Heart left ventricle (tissue), 16 donors: ENCODE measurements around the gene TP53. TPM values are rescaled to one million over a fixed set of nuclear protein-coding genes. Genes with fewer than 3 reads are reported as not detected.

Experiments
- ATAC-seq, 4 donors: fragments of 200-7000 bp; cut with Tn5 transposase; one replicate each; pipeline ENCODE4 v1.9.1; 2020 to 2022; ENCODE audit warnings: moderate library complexity in 4 of 4, mild to moderate bottlenecking in 3 of 4, moderate number of reproducible peaks in 1 of 4
- DNase-seq, 5 donors: peaks; one replicate each; pipeline ENCODE4 v3.0.0-alpha.2; 2020
- H3K27ac ChIP-seq, 12 donors: fragments of 200-600 bp; sonication (generic) in 4 of 12; one replicate each; pipeline versions ENCODE4 v1.5.0 to v1.8.0; 2016 to 2022; ENCODE audit warnings: mild to moderate bottlenecking in 2 of 12
- H3K27me3 ChIP-seq, 9 donors: fragments of 200-600 bp; sonication (generic) in 2 of 9; one replicate each; pipeline versions ENCODE4 v1.5.1 to v1.8.0; 2016 to 2022; ENCODE audit warnings: mild to moderate bottlenecking in 3 of 9
- H3K36me3 ChIP-seq, 9 donors: fragments of 200-600 bp; sonication (generic) in 2 of 9; one replicate each; pipeline versions ENCODE4 v1.5.0 to v1.8.0; 2018 to 2022; ENCODE audit warnings: mild to moderate bottlenecking in 2 of 9
- H3K4me1 ChIP-seq, 12 donors: fragments of 200-600 bp; sonication (generic) in 4 of 12; one replicate each; pipeline versions ENCODE4 v1.5.0 to v1.8.0; 2016 to 2022; ENCODE audit warnings: mild to moderate bottlenecking in 3 of 12
- H3K4me3 ChIP-seq, 12 donors: fragments of 200-600 bp; sonication (generic) in 4 of 12; one replicate each; pipeline versions ENCODE4 v1.5.0 to v1.8.0; 2017 to 2022; ENCODE audit warnings: mild to moderate bottlenecking in 9 of 12, moderate library complexity in 4 of 12
- H3K9me3 ChIP-seq, 12 donors: fragments of 200-600 bp; sonication (generic) in 4 of 12; one replicate each; pipeline versions ENCODE4 v1.5.0 to v1.8.0; 2016 to 2022; ENCODE audit warnings: mild to moderate bottlenecking in 1 of 12
- CTCF ChIP-seq, 12 donors: fragments of 200-600 bp; sonication (generic) in 4 of 12; IDR thresholded peaks; one replicate each; pipeline versions ENCODE4 v1.5.0 to v1.8.0; 2018 to 2022; ENCODE audit warnings: antibody characterized with exemption in 12 of 12, mild to moderate bottlenecking in 5 of 12
- POLR2A ChIP-seq, 2 donors: fragments of 450-650 bp; IDR thresholded peaks; one replicate each; pipeline ENCODE4 v1.6.1; 2017; ENCODE audit warnings: antibody characterized with exemption in 2 of 2, mild to moderate bottlenecking in 2 of 2, moderate library complexity in 2 of 2
- WGBS, 4 donors: extraction: QIAGEN DNeasy Blood & Tissue Kit in 2 of 4; methylation state at CpG; one replicate each; pipeline versions ENCODE4 v1.1.5 to v1.1.7; 2013 to 2018; 5-methylcytosine and 5-hydroxymethylcytosine counted together
- intact Hi-C, 10 donors: fragments of 100-400 bp; cut with DNase I; formaldehyde crosslinking; loops; one replicate each; pipeline versions ENCODE4 v1.11.1 to v1.14.2; 2022
- polyA plus RNA-seq, 2 donors: library from polyadenylated mRNA; stranded (reverse); fragments of 200-250 nt; gene quantifications; one replicate each; pipeline ENCODE4 v1.2.3, GENCODE V29; 2013
- total RNA-seq, 9 donors: library from RNA; depleted of rRNA in 2 of 9; stranded (reverse); fragments of >200 nt in 2 of 9; fragmentation: NEBNext Ultra II Directional in 3 of 9; extraction: Animal tissue kit (Norgen Biotek cat#: 25700) in 3 of 9; gene quantifications; one replicate each; pipeline versions ENCODE4 v1.1.0 to v1.2.4, GENCODE V29; 2016 to 2023
- donor health status: ischemic (EF 13 %, LVEDD 7.1; RV severe dilation, severe dysfunction).
- donor health status: healthy with polysubstance abuse.
- donor health status: DM: no; HTN: yes; CAD: no.
- donor health status: DM: no; HTN: no; CAD: no.
- donor health status: ischemic (EF 25% LVEDD 6.9; RV normal size, moderate dysfunction).
- donor health status: ischemic (EF 25% LVEDD 5.7; RV mildly dilated, moderate dysfunction).
- donor health status: healthy.
- donor health status: DM: yes; HTN: yes; CAD: no.
- donor health status: ischemic (EF 35%, LVEDD 5.7; RV mildly dilated, moderate dysfunction).
- donor health status: nonischemic (EF 11% LVEDD 7.7; RV severe dilation, severe dysfunction).
- donor health status: DM: yes; HTN: yes; CAD: no.
- donor health status: PGD.
- donor health status: ischemic (EF 29% LVEDD 5.4; RV normal size, mild dysfunction).
- donor health status: nonischemic (EF 23%, LVEDD 6.1; RV moderate dilation, normal function).

Gene TP53
- total and polyA plus RNA-seq, 11 donors = 6.8 to 44.6 (median 12.5) TPM

GRCh38 chr17:7714721-7715594 lies 27.7 kb upstream of the TP53 start:
- H3K4me3 ChIP-seq = no peak overlapping the region
- peaks cover 0 to 61% (median 32%) of the 10 kb centered on the region in 9 donors for H3K27me3 ChIP-seq
- DNase-seq (no peak), ATAC-seq (no peak)
- intact Hi-C loops = no loop called here
- no peaks in the 10 kb centered on the region for H3K36me3 ChIP-seq
- H3K27ac ChIP-seq = no peak overlapping the region
- no peak for TF ChIP-seq POLR2A (IDR thresholded peaks at IDR 0.05)
- TF ChIP-seq CTCF (IDR thresholded peaks at IDR 0.05) = no peak
- 79 to 88% (median 85%) methylated on average over 6 to 10 of the region's 10 CpGs for WGBS, 4 donors
- no peaks in the 10 kb centered on the region for H3K9me3 ChIP-seq
- peaks cover 0 to 24% (median 8%) of the 10 kb centered on the region in 12 donors for H3K4me1 ChIP-seq

- H3K4me1 ChIP-seq = peaks cover 0 to 24% (median 8%) of the 10 kb centered on the region in 12 donors
- H3K27ac ChIP-seq = no peak overlapping the region
- no peaks in the 10 kb centered on the region for H3K9me3 ChIP-seq
- no peaks in the 10 kb centered on the region for H3K36me3 ChIP-seq
- H3K27me3 ChIP-seq = peaks cover 0 to 62% (median 31%) of the 10 kb centered on the region in 9 donors
- intact Hi-C loops = no loop called here
- TF ChIP-seq CTCF (IDR thresholded peaks at IDR 0.05) (no peak), POLR2A (IDR thresholded peaks at IDR 0.05) (no peak)
- ATAC-seq = no peak
- 35 to 41% (median 39%) methylated on average over 9 of the region's 9 CpGs for WGBS, 4 donors
- H3K4me3 ChIP-seq = no peak overlapping the region
- DNase-seq = no peak
Observed at GRCh38 chr17:7713782-7714181, 26.5 kb upstream of the TP53 start.

GRCh38 chr17:7712111-7712771 lies 25.0 kb upstream of the TP53 start:
- 21 to 31% (median 27%) methylated on average over 17 to 19 of the region's 19 CpGs for WGBS, 4 donors
- H3K36me3 ChIP-seq = no peaks in the 10 kb centered on the region
- ATAC-seq (no peak), DNase-seq (peak in 1 of 5 donors; percentile 14)
- H3K27me3 ChIP-seq = peaks cover 0 to 62% (median 31%) of the 10 kb centered on the region in 9 donors
- no peak overlapping the region for H3K27ac ChIP-seq
- no peaks in the 10 kb centered on the region for H3K9me3 ChIP-seq
- H3K4me3 ChIP-seq = no peak overlapping the region
- TF ChIP-seq CTCF (IDR thresholded peaks at IDR 0.05) (no peak), POLR2A (IDR thresholded peaks at IDR 0.05) (no peak)
- intact Hi-C loops = no loop called here
- H3K4me1 ChIP-seq = peaks cover 0 to 16% (median 6%) of the 10 kb centered on the region in 12 donors
